GM18907 (cell line): ENCODE measurements around the gene FSIP1.

Experiments used
- ATAC-seq: cut with Tn5 transposase; IDR thresholded peaks from one replicate; pipeline ENCODE4 v1.9.1; 2021; ENCODE audit warnings: mild to moderate bottlenecking, moderate library complexity; ENCODE audit not compliant: unreplicated experiment

Gene FSIP1

GRCh38 chr15:39564972-39565665 is 217.5 kb downstream of the FSIP1 start:
- ATAC-seq, result no peak

- ATAC-seq, result no peak
Observed at GRCh38 chr15:39558421-39558820, 224.2 kb downstream of the FSIP1 start.

- no peak for ATAC-seq
Observed at GRCh38 chr15:39556461-39556860, 226.2 kb downstream of the FSIP1 start.

GRCh38 chr15:39555885-39556284 is 226.8 kb downstream of the FSIP1 start:
- no peak for ATAC-seq

- ATAC-seq, result no peak
Observed at GRCh38 chr15:39554746-39555387, 227.8 kb downstream of the FSIP1 start.

- ATAC-seq, result no peak
Observed at GRCh38 chr15:39553947-39554693, 228.5 kb downstream of the FSIP1 start.

- ATAC-seq, result no peak
Observed at GRCh38 chr15:39552556-39552955, 230.1 kb downstream of the FSIP1 start.

GRCh38 chr15:39551476-39551875 is 231.2 kb downstream of the FSIP1 start:
- no peak for ATAC-seq
